ENCODE measurements around the gene RASD2.

The RASD2 gene

DNA sequence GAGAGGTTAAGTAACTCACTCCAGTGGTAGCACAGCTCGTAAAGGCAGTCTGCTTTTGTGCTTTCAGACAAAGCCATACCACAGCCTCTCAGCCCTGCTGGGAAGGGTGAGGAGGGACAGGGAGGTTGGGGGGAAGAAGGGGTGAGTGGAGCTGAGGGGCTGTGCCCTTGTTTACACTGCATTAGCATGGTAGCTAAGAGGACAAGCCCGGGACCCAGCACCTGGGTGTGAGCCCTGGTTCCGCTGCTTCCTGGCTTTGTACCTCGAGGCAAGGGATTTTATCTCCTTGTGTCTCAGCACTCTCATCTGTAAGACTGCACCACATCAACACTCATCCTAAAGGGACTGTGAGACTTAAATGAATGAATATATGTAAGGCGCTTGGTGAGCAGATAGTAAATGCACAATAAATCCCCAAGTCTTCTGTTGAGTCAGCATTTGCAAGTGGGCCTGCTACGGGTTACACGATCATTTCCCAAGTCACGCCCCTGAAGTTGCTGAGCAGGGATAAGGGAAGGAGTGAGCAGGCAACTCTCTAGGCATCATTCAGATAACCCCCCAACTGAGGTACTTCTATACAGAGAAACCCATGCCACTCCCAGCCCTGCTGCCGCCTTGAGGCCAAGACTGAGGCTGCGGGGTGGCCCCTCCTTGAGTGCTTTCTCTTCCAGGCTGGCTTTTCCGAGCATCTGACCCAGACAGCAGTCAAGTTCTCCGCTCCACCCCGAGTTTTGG, 7.5 kb downstream of the RASD2 start:
- H3K4me3 ChIP-seq (ENCODE audit: low read length) = no peak overlapping the region
- no peak for DNase-seq (ENCODE audit: low read depth)
- TF ChIP-seq, protein P1, sequence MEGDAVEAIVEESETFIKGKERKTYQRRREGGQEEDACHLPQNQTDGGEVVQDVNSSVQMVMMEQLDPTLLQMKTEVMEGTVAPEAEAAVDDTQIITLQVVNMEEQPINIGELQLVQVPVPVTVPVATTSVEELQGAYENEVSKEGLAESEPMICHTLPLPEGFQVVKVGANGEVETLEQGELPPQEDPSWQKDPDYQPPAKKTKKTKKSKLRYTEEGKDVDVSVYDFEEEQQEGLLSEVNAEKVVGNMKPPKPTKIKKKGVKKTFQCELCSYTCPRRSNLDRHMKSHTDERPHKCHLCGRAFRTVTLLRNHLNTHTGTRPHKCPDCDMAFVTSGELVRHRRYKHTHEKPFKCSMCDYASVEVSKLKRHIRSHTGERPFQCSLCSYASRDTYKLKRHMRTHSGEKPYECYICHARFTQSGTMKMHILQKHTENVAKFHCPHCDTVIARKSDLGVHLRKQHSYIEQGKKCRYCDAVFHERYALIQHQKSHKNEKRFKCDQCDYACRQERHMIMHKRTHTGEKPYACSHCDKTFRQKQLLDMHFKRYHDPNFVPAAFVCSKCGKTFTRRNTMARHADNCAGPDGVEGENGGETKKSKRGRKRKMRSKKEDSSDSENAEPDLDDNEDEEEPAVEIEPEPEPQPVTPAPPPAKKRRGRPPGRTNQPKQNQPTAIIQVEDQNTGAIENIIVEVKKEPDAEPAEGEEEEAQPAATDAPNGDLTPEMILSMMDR (conservative IDR thresholded peaks at IDR 0.05; ENCODE audit: low read length) = peak; percentile 28

DNA sequence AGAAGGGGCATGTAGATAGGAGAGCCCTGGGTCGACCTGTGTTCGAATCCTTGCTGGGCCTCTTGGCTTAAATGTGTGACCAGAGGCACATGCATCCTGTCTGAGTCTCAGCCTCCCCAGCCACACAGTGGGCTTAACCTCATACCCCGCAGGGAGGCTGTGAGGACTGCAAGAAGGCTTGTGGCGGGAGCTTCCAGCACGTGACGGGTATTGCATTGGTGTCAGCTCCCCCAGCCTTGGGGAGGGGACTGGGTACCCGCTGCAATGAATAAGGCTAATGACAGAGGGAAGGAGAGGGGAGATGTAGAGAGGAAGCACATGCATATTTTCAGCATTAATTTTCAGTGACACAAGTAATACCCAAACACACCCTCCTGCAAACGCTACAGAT, 8.1 kb downstream of the RASD2 start:
- no peak for DNase-seq (ENCODE audit: low read depth)
- TF ChIP-seq, protein P1 (conservative IDR thresholded peaks at IDR 0.05; ENCODE audit: low read length) = no peak
- no peak overlapping the region for H3K4me3 ChIP-seq (ENCODE audit: low read length)

DNA sequence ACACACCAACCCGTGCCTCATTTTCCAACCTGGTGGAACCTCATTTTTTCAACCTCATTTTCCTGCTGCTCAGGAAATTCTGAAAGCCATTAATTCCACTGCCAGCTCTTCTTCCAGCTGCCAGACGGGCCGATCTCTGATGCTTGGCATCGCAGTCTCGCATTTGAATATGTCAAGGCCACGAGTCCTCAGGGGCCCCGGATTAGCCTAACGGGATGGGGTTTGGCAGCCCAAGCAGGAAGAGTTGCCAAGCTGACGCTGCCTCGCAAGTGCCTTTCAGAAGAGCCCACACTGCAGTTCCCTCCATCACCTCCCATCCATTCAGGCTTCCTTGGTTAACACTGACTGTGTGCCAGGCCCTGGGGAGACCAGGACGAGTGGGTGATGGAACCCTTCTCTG, 8.7 kb downstream of the RASD2 start:
- DNase-seq (ENCODE audit: low read depth) = no peak
- TF ChIP-seq, protein P1 (conservative IDR thresholded peaks at IDR 0.05; ENCODE audit: low read length) = no peak
- H3K4me3 ChIP-seq (ENCODE audit: low read length) = no peak overlapping the region

DNA sequence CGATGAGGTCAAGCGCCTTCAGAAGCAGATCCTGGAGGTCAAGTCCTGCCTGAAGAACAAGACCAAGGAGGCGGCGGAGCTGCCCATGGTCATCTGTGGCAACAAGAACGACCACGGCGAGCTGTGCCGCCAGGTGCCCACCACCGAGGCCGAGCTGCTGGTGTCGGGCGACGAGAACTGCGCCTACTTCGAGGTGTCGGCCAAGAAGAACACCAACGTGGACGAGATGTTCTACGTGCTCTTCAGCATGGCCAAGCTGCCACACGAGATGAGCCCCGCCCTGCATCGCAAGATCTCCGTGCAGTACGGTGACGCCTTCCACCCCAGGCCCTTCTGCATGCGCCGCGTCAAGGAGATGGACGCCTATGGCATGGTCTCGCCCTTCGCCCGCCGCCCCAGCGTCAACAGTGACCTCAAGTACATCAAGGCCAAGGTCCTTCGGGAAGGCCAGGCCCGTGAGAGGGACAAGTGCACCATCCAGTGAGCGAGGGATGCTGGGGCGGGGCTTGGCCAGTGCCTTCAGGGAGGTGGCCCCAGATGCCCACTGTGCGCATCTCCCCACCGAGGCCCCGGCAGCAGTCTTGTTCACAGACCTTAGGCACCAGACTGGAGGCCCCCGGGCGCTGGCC, 11.0 kb downstream of the RASD2 start:
- DNase-seq (ENCODE audit: low read depth) = no peak
- H3K4me3 ChIP-seq (ENCODE audit: low read length) = no peak overlapping the region
- TF ChIP-seq, protein P1 (conservative IDR thresholded peaks at IDR 0.05; ENCODE audit: low read length) = no peak

DNA sequence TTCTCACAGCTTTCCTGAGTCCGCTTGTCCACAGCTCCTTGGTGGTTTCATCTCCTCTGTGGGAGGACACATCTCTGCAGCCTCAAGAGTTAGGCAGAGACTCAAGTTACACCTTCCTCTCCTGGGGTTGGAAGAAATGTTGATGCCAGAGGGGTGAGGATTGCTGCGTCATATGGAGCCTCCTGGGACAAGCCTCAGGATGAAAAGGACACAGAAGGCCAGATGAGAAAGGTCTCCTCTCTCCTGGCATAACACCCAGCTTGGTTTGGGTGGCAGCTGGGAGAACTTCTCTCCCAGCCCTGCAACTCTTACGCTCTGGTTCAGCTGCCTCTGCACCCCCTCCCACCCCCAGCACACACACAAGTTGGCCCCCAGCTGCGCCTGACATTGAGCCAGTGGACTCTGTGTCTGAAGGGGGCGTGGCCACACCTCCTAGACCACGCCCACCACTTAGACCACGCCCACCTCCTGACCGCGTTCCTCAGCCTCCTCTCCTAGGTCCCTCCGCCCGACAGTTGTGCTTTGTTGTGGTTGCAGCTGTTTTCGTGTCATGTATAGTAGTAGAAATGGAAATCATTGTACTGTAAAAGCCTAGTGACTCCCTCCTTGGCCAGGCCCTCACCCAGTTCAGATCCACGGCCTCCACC, 11.7 kb downstream of the RASD2 start:
- TF ChIP-seq, protein P1 (conservative IDR thresholded peaks at IDR 0.05; ENCODE audit: low read length) = no peak
- H3K4me3 ChIP-seq (ENCODE audit: low read length) = no peak overlapping the region
- DNase-seq (ENCODE audit: low read depth) = no peak

DNA sequence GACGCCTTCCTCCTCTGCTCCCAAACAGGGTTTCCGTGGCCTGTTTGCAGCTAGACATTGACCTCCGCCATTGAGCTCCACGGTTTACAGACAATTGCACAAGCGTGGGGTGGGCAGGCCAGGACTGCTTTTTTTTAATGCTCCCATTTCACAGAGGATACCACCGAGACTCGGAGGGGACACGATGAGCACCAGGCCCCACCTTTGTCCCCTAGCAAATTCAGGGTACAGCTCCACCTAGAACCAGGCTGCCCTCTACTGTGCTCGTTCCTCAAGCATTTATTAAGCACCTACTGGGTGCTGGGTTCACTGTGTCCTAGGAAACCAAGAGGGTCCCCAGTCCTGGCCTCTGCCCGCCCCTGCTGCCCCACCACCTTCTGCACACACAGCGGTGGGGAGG, 12.2 kb downstream of the RASD2 start:
- no peak for DNase-seq (ENCODE audit: low read depth)
- TF ChIP-seq, protein P1 (conservative IDR thresholded peaks at IDR 0.05; ENCODE audit: low read length) = no peak
- H3K4me3 ChIP-seq (ENCODE audit: low read length) = no peak overlapping the region

DNA sequence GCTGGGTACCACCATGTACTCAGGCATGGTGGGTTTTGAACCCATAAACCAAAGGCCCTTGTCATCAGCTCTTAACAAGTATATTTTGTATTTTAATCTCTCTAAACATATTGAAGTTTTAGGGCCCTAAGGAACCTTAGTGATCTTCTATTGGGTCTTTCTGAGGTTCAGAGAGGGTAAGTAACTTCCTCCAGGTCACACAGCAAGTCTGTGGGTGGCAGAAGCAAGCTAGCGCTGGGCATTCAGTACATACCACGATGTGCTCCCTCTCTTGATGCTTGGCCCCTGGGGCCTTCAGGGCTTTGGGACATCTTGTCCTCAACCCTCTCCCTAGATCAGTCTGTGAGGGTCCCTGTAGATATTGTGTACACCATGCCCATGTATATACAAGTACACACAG, 12.7 kb downstream of the RASD2 start:
- TF ChIP-seq, protein P1 (conservative IDR thresholded peaks at IDR 0.05; ENCODE audit: low read length) = no peak
- H3K4me3 ChIP-seq (ENCODE audit: low read length) = no peak overlapping the region
- no peak for DNase-seq (ENCODE audit: low read depth)
